Activated T-cell treated with anti-CD3 and anti-CD28 coated beads, Interleukin-2, amount 50 U/mL, for 4 hours (primary cell): Measurements from ENCODE around the gene AOC2. TPM values are rescaled to one million over a fixed set of nuclear protein-coding genes. Genes with fewer than 3 reads are reported as not detected.
"Not testable (repeated sequence)": the region's sequence is repeated elsewhere in the genome, so short reads cannot be mapped to it uniquely, and the experiment has no call there.

Source experiments
- ATAC-seq, 2 donors: fragments of 200-7000 bp; cut with Tn5 transposase; one replicate each; pipeline ENCODE4 v1.10.0; 2021
- DNase-seq: peaks from one replicate; pipeline ENCODE4 v3.0.0-alpha.2; 2020
- H3K27me3 Mint-ChIP-seq: one replicate; pipeline ENCODE4 v1.8.0; 2021; ENCODE audit warnings: low read depth, mixed read lengths
- H3K36me3 Mint-ChIP-seq: one replicate; pipeline ENCODE4 v1.8.0; 2022; ENCODE audit warnings: mixed read lengths; ENCODE audit not compliant: insufficient read depth
- H3K4me1 Mint-ChIP-seq: one replicate; pipeline ENCODE4 v1.8.0; 2021; ENCODE audit warnings: low read depth, mixed read lengths
- H3K4me3 Mint-ChIP-seq: one replicate; pipeline ENCODE4 v1.8.0; 2021; ENCODE audit warnings: mild to moderate bottlenecking, moderate library complexity, mixed read lengths
- H3K9me3 Mint-ChIP-seq: one replicate; pipeline ENCODE4 v1.8.0; 2021; ENCODE audit warnings: mixed read lengths
- total RNA-seq, 3 donors: library from RNA; stranded (reverse); gene quantifications; one replicate each; pipeline ENCODE4 v1.2.1, GENCODE V29; 2021

The AOC2 gene
- total RNA-seq, 3 donors from 2014 or later: 2.7 to 4.1 (median 3.7) TPM

GRCh38 chr17:42878123-42878880, 33.9 kb downstream of the AOC2 start:
- no peak for ATAC-seq
- no peak overlapping the region for H3K4me3 Mint-ChIP-seq
- no peaks in the 10 kb centered on the region for H3K36me3 Mint-ChIP-seq
- H3K27me3 Mint-ChIP-seq: peaks cover 14% of the 10 kb centered on the region
- H3K4me1 Mint-ChIP-seq: no peaks in the 10 kb centered on the region
- no peak for DNase-seq
- H3K9me3 Mint-ChIP-seq: no peaks in the 10 kb centered on the region

GRCh38 chr17:42878924-42879595, 34.7 kb downstream of the AOC2 start:
- DNase-seq (no peak), ATAC-seq (no peak)
- Mint-ChIP-seq H3K27me3 (peaks cover 18% of the 10 kb centered on the region), H3K9me3 (no peaks in the 10 kb centered on the region), H3K4me1 (no peaks in the 10 kb centered on the region), H3K36me3 (no peaks in the 10 kb centered on the region), H3K4me3 (no peak overlapping the region)

GRCh38 chr17:42879596-42879985, 35.2 kb downstream of the AOC2 start:
- no peaks in the 10 kb centered on the region for H3K9me3 Mint-ChIP-seq
- H3K4me3 Mint-ChIP-seq: no peak overlapping the region
- H3K36me3 Mint-ChIP-seq: no peaks in the 10 kb centered on the region
- no peaks in the 10 kb centered on the region for H3K4me1 Mint-ChIP-seq
- no peak for DNase-seq
- no peak for ATAC-seq
- H3K27me3 Mint-ChIP-seq: peaks cover 18% of the 10 kb centered on the region

GRCh38 chr17:42880776-42881310, 36.5 kb downstream of the AOC2 start:
- H3K27me3 Mint-ChIP-seq: peaks cover 16% of the 10 kb centered on the region
- no peaks in the 10 kb centered on the region for H3K4me1 Mint-ChIP-seq
- H3K9me3 Mint-ChIP-seq: no peaks in the 10 kb centered on the region
- DNase-seq: no peak
- no peak for ATAC-seq
- no peaks in the 10 kb centered on the region for H3K36me3 Mint-ChIP-seq
- no peak overlapping the region for H3K4me3 Mint-ChIP-seq

- ATAC-seq, H3K36me3 Mint-ChIP-seq, H3K4me3 Mint-ChIP-seq, H3K4me1 Mint-ChIP-seq, H3K9me3 Mint-ChIP-seq, DNase-seq: not testable (repeated sequence)
- peaks cover 20% of the 10 kb centered on the region for H3K27me3 Mint-ChIP-seq
These were observed 37.3 kb downstream of the AOC2 start for GRCh38 chr17:42881706-42882105.

- Mint-ChIP-seq H3K9me3 (no peaks in the 10 kb centered on the region), H3K4me3 (no peak overlapping the region)
These were observed 37.8 kb downstream of the AOC2 start for GRCh38 chr17:42882166-42882565.

GRCh38 chr17:42883802-42884558, 39.6 kb downstream of the AOC2 start:
- H3K36me3 Mint-ChIP-seq: no peaks in the 10 kb centered on the region

More at GRCh38 chr17:42882166-42882565, 37.8 kb downstream of the AOC2 start:
- DNase-seq: no peak
- Mint-ChIP-seq H3K27me3 (peaks cover 19% of the 10 kb centered on the region), H3K4me1 (peaks cover 2% of the 10 kb centered on the region), H3K36me3 (no peaks in the 10 kb centered on the region)
- no peak for ATAC-seq

GRCh38 chr17:42885806-42886205, 41.4 kb downstream of the AOC2 start:
- not testable (repeated sequence) for ATAC-seq, H3K36me3 Mint-ChIP-seq, H3K4me1 Mint-ChIP-seq

More at GRCh38 chr17:42883802-42884558, 39.6 kb downstream of the AOC2 start:
- no peaks in the 10 kb centered on the region for H3K9me3 Mint-ChIP-seq
- H3K4me1 Mint-ChIP-seq: peaks cover 2% of the 10 kb centered on the region
- peaks cover 13% of the 10 kb centered on the region for H3K27me3 Mint-ChIP-seq
- ATAC-seq (no peak), DNase-seq (no peak)
- H3K4me3 Mint-ChIP-seq: no peak overlapping the region

GRCh38 chr17:42886283-42887176, 42.1 kb downstream of the AOC2 start:
- no peak for ATAC-seq
- H3K9me3 Mint-ChIP-seq: no peaks in the 10 kb centered on the region
- no peak for DNase-seq
- H3K27me3 Mint-ChIP-seq: peaks cover 16% of the 10 kb centered on the region
- H3K4me1 Mint-ChIP-seq: peaks cover 2% of the 10 kb centered on the region
- no peaks in the 10 kb centered on the region for H3K36me3 Mint-ChIP-seq
- H3K4me3 Mint-ChIP-seq: no peak overlapping the region

More at GRCh38 chr17:42885806-42886205, 41.4 kb downstream of the AOC2 start:
- not testable (repeated sequence) for H3K9me3 Mint-ChIP-seq, DNase-seq, H3K4me3 Mint-ChIP-seq
- H3K27me3 Mint-ChIP-seq: peaks cover 16% of the 10 kb centered on the region

- Mint-ChIP-seq H3K27me3 (peaks cover 23% of the 10 kb centered on the region), H3K4me3 (no peak overlapping the region), H3K36me3 (no peaks in the 10 kb centered on the region), H3K9me3 (no peaks in the 10 kb centered on the region), H3K4me1 (peaks cover 2% of the 10 kb centered on the region)
- ATAC-seq (no peak), DNase-seq (no peak)
These were observed 45.4 kb downstream of the AOC2 start for GRCh38 chr17:42889809-42890208.

GRCh38 chr17:42891539-42892152, 47.3 kb downstream of the AOC2 start:
- ATAC-seq (no peak), DNase-seq (no peak)
- no peak overlapping the region for H3K4me3 Mint-ChIP-seq
- H3K27me3 Mint-ChIP-seq: peaks cover 18% of the 10 kb centered on the region
- no peaks in the 10 kb centered on the region for H3K36me3 Mint-ChIP-seq
- no peaks in the 10 kb centered on the region for H3K4me1 Mint-ChIP-seq
- no peaks in the 10 kb centered on the region for H3K9me3 Mint-ChIP-seq

GRCh38 chr17:42893359-42893758, 49.0 kb downstream of the AOC2 start:
- no peak for ATAC-seq
- Mint-ChIP-seq H3K36me3 (no peaks in the 10 kb centered on the region), H3K9me3 (no peaks in the 10 kb centered on the region), H3K4me1 (no peaks in the 10 kb centered on the region), H3K27me3 (peaks cover 17% of the 10 kb centered on the region), H3K4me3 (no peak overlapping the region)
- DNase-seq: no peak
